Fibroblast of the aortic adventitia (primary cell): ENCODE data around the gene LRP8. TPM values are rescaled to one million over a fixed set of nuclear protein-coding genes. Genes with fewer than 3 reads are reported as not detected.

ENCODE experiments used
- DNase-seq: peaks from one replicate; pipeline ENCODE4 v3.0.0-alpha.2; 2010; ENCODE audit warnings: low read depth
- H3K4me3 ChIP-seq: 2 replicates; pipeline ENCODE4 v1.5.1; 2011; ENCODE audit warnings: low read depth, mild to moderate bottlenecking, control low read depth, low read length, moderate library complexity
- total RNA-seq: library from RNA; depleted of rRNA; stranded (reverse); fragments of >200 nt; gene quantifications from 2 replicates; pipeline ENCODE4 v1.2.3, GENCODE V29; 2012; ENCODE audit warnings: low replicate concordance
- TF ChIP-seq, protein P1 (sequence below): IDR thresholded peaks from 2 replicates; pipeline ENCODE4 v1.5.1; 2011; ENCODE audit warnings: mild to moderate bottlenecking, low read length, control low read depth, inconsistent platforms; ENCODE audit not compliant: insufficient read depth

The LRP8 gene
- total RNA-seq, 1 donor = 13.6 TPM

DNA sequence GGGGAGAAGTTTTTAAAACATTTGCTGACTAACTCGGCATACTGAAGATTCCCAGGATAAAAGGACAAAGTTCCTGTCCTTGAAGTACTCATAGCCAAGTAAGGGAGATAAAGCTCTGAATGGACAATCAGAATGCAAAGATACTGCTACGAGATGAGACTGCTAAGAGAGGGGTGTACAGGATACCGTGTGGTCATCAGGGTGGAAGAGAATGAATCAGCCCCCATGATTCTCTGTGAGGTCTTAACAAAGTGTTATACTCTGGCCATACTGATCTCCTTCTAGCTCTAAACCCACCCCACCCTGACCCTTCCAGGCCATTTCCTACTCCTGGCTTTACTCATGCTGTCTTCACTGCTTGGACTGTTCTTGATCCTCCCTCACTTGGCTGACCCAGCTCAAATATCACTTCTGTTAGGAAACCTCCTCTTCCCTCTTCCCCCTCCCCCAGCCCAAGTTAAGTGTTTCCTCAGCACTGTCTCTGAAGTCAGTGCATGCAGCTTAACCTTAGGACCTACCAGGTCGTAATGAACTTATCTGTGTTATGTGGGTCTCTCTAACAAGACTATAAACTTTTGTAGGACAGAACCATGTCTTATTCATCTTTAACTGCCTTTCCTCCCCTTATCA, 73.7 kb downstream of the LRP8 start:
- no peak overlapping the region for H3K4me3 ChIP-seq
- peak; percentile 41 for DNase-seq
- TF ChIP-seq, protein P1, sequence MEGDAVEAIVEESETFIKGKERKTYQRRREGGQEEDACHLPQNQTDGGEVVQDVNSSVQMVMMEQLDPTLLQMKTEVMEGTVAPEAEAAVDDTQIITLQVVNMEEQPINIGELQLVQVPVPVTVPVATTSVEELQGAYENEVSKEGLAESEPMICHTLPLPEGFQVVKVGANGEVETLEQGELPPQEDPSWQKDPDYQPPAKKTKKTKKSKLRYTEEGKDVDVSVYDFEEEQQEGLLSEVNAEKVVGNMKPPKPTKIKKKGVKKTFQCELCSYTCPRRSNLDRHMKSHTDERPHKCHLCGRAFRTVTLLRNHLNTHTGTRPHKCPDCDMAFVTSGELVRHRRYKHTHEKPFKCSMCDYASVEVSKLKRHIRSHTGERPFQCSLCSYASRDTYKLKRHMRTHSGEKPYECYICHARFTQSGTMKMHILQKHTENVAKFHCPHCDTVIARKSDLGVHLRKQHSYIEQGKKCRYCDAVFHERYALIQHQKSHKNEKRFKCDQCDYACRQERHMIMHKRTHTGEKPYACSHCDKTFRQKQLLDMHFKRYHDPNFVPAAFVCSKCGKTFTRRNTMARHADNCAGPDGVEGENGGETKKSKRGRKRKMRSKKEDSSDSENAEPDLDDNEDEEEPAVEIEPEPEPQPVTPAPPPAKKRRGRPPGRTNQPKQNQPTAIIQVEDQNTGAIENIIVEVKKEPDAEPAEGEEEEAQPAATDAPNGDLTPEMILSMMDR = no peak

DNA sequence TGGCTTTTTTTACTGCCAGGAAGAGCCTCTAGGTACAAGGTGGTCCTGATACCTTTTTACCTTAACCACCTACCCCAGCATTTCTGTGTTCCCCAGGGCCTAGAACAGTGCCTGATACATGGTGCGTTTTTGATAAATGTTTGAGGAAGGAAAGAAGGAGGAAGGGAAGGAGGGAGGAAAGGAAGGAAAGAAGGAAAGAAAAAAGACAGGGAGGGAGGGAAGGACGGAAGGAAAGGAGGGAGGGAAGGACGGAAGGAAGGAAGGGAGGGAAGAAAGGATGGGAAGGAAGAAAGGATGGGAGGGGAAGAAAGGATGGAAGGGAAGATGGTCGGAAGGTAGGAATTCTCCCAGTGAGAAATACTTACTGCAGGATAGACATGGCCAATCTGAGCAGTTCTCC, 77.5 kb downstream of the LRP8 start:
- no peak overlapping the region for H3K4me3 ChIP-seq
- no peak for DNase-seq
- TF ChIP-seq, protein P1 = no peak

DNA sequence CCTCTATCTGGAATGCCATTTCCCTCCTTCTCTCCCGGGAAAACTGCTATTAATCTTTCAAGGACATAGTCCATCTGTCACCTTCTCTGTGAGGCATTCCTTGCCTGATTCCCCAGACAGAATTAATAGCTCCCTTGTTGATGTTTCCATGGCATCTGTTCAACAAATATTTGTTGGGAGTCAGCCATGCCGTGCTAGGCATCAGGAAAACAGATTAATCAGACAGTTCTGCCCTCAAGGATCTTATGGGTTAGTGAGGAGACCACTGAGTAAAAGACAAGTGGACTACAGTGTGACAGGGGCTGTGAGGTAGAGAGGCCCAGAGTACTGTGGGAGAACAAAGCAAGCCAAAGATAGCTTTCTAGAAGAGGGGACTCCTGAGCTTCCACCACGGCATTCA, 78.2 kb downstream of the LRP8 start:
- no peak for DNase-seq
- TF ChIP-seq, protein P1 = no peak
- no peak overlapping the region for H3K4me3 ChIP-seq

DNA sequence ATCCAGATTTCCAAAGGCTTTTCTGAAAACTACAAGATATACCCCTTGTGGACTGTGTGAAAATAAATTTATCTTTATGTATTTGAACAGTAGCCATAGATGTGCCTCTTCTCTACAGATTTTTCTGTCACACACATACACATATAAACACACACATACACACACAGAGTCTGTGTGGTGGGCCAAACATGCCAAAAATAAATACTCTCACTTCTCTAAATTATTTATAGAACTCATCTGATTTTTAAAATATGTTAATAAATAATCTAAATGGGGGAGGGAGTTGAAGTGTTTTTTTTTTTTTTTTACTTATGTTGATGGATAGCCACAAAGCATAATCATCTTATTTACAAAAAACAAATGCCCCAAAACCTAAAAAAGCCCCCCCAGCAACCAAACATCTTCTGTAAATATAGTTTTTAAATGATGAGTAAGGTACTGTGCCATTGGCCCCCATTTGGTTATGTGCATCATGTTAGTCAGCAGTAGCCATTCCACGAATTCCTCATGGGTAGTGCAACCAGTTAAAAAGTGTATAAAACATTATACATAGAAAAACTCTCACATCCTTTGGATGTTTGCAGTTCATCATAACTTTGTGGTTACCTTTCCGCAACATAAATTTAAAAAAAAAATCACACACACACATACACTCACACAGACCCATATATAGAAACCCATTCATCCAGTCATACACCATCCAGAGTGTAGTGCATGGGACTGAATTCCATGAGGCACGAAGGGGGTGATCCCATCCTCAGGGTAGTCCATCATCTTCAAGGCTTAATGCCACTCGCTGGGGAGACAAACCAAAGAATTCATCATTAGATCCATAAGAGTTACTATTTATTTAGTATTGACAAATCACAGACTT, 81.4 kb downstream of the LRP8 start:
- DNase-seq = peak; percentile 15
- no peak overlapping the region for H3K4me3 ChIP-seq

DNA sequence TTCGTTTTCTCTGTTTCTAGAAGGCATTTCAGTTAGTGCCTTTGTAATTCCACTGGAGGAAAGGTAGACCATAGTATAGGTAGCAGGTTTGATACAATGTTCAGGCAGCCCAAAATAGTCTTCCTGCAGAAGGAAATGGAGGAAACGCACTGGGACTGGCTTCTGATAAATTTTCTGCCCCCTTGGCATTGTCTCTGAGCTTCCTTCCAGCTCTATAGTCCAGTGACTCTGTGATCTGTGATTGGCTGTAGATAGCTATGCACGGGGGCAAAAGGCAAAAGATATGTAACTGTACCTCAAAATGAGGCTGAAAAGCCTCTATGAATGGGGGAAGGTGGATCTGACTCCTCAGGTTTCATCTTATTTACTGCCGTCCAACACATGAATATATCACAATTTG, 83.7 kb downstream of the LRP8 start:
- TF ChIP-seq, protein P1 = no peak
- H3K4me3 ChIP-seq = no peak overlapping the region

More for the DNA sequence above, 81.4 kb downstream of the LRP8 start:
- TF ChIP-seq, protein P1 = no peak

DNA sequence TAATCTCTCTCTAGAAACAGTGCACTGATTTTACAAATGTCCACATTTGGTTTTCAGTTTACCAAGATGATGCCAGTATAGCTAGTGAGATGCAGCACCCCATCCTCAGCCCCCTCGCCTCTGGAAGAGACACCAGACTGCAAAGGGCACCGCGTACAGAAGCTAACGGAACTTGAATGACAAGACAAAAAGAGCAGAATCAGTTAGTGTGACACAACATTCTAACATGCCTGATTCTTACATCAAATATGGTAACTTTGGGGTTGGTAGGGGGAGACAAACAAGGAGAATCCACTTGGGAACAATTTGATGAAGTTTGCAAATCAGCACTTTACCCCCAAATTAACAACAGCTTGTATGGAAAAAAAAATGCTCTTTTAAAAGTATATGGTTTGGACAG, 85.5 kb downstream of the LRP8 start:
- TF ChIP-seq, protein P1 = no peak
- no peak for DNase-seq
- no peak overlapping the region for H3K4me3 ChIP-seq

More for the DNA sequence above, 83.7 kb downstream of the LRP8 start:
- no peak for DNase-seq
